Muscle of back (tissue), 13 donors: ENCODE measurements around the gene CXorf49B. TPM values are rescaled to one million over a fixed set of nuclear protein-coding genes. Genes with fewer than 3 reads are reported as not detected.
"Not testable (repeated sequence)": the region's sequence is repeated elsewhere in the genome, so short reads cannot be mapped to it uniquely, and the experiment has no call there.

Source experiments
- DNase-seq, 3 donors: peaks; one replicate each; pipeline versions ENCODE4 v3.0.0 to v3.0.0-alpha.2; 2013
- long read RNA-seq, 9 donors: transcript quantifications; one replicate each; lab custom pipeline, GENCODE V29; 2026
- polyA plus RNA-seq, 10 donors: library from polyadenylated mRNA; unstranded; fragments of 120-200 nt; gene quantifications; one replicate each; pipeline ENCODE4 v1.2.1, GENCODE V29; 2013; ENCODE audit not compliant: insufficient read length in 10 of 10

The CXorf49B gene
- under 1 TPM in 1 of 10 donors, not detected in 9; 0.19 TPM for polyA plus RNA-seq
- long read RNA-seq, donor 1, partial matches to known transcripts, result 0 of 1 reads
- long read RNA-seq, donor 1, other reads (novel, unspliced or antisense), result 0 of 1 reads
- long read RNA-seq, donor 2, result 0 reads
- long read RNA-seq, donor 3, result 0 reads
- long read RNA-seq, donor 4, result 0 reads
- long read RNA-seq, donor 5, result 0 reads
- long read RNA-seq, donor 6, result 0 reads
- long read RNA-seq, donor 7, result 0 reads
- long read RNA-seq, donor 8, result 0 reads
- long read RNA-seq, donor 9, result 0 reads

- not testable (repeated sequence) for DNase-seq
These were observed at the start of gene CXorf49B for GRCh38 chrX:71763049-71763448. TSS of gene CXorf49B (plus strand) at chrX:71763349. CDS start at chrX:71763424, 75 bp downstream.

GRCh38 chrX:71714064-71714463, 49.1 kb upstream of the CXorf49B start:
- not testable (repeated sequence) for DNase-seq

- not testable (repeated sequence) for DNase-seq
These were observed 47.6 kb upstream of the CXorf49B start for GRCh38 chrX:71715551-71715950.

GRCh38 chrX:71716323-71716722, 46.8 kb upstream of the CXorf49B start:
- not testable (repeated sequence) for DNase-seq

- not testable (repeated sequence) for DNase-seq
These were observed 45.0 kb upstream of the CXorf49B start, which contains the start of gene CXorf49 for GRCh38 chrX:71718185-71718584. TSS of gene CXorf49 (minus strand) at chrX:71718285. CDS start at chrX:71718151, 134 bp downstream.

GRCh38 chrX:71719195-71719594, 44.0 kb upstream of the CXorf49B start:
- not testable (repeated sequence) for DNase-seq

GRCh38 chrX:71720289-71720886, 42.8 kb upstream of the CXorf49B start:
- not testable (repeated sequence) for DNase-seq

- not testable (repeated sequence) for DNase-seq
These were observed 2.4 kb upstream of the CXorf49B start for GRCh38 chrX:71760688-71761281.

- not testable (repeated sequence) for DNase-seq
These were observed 1.7 kb downstream of the CXorf49B start for GRCh38 chrX:71764832-71765231.

GRCh38 chrX:71765613-71766012, 2.5 kb downstream of the CXorf49B start:
- not testable (repeated sequence) for DNase-seq

- not testable (repeated sequence) for DNase-seq
These were observed 4.0 kb downstream of the CXorf49B start for GRCh38 chrX:71767134-71767533.

GRCh38 chrX:71778322-71778721, 15.2 kb downstream of the CXorf49B start:
- DNase-seq, result not testable (repeated sequence)

- DNase-seq, result not testable (repeated sequence)
These were observed 19.2 kb downstream of the CXorf49B start for GRCh38 chrX:71782225-71782949.

GRCh38 chrX:71782950-71783299, 19.8 kb downstream of the CXorf49B start:
- not testable (repeated sequence) for DNase-seq

GRCh38 chrX:71783569-71784347, 20.6 kb downstream of the CXorf49B start:
- DNase-seq, result not testable (repeated sequence)

- not testable (repeated sequence) for DNase-seq
These were observed 21.3 kb downstream of the CXorf49B start for GRCh38 chrX:71784348-71784983.

- DNase-seq, result not testable (repeated sequence)
These were observed 43.3 kb downstream of the CXorf49B start for GRCh38 chrX:71806450-71806849.

- DNase-seq, result no peak
These were observed 46.7 kb downstream of the CXorf49B start for GRCh38 chrX:71809886-71810285.

- no peak for DNase-seq
These were observed 51.2 kb downstream of the CXorf49B start for GRCh38 chrX:71814123-71814912.
